NCI-H226 (cell line): ENCODE measurements around the gene LRTM2.

Source experiments
- DNase-seq: peaks from one replicate; pipeline ENCODE4 v3.0.0-alpha.2; 2015

LRTM2 gene

DNA sequence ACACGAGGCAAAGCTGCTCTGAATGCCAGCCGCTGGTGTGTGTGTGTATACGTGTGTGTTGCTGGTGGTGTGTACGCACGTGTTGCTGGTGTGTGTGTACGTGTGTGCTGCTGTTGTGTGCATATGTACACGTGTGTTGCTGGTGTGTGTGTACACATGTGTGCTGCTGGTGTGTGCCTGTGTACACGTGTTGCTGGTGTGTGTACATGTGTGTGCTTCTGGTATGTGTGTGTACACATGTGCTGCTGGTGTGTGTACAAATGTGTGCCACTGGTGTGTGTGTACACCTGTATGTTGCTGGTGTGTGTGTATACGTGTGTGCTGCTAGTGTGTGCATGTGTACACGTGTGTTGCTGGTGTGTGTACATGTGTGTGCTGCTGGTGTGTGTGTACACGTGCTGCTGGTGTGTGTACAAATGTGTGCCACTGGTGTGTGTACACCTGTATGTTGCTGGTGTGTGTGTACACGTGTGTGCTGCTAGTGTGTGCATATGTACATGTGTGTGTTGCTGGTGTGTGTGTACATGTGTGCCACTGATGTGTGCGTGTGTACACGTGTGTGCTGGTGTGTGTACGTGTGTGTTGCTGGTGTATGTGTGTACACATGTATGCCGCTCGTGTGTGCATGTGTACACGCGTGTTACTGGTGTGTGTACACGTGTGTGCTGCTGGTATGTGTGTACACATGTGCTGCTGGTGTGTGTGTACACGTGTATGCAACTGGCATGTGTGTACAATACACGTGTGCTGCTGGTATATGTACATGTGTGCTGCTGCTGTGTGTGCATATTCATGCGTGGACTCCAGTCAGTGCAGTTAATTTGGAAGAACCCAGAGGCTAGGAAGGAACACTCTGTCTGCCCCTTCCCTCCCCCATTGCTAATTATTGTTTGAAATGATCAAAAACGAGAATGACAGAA lies 50.9 kb downstream of the LRTM2 start:
- DNase-seq: no peak

- no peak for DNase-seq
These were observed 51.6 kb downstream of the LRTM2 start for GRCh38 chr12:1872001-1872400.

- DNase-seq: no peak
These were observed 52.1 kb downstream of the LRTM2 start for GRCh38 chr12:1872448-1872847.

DNA sequence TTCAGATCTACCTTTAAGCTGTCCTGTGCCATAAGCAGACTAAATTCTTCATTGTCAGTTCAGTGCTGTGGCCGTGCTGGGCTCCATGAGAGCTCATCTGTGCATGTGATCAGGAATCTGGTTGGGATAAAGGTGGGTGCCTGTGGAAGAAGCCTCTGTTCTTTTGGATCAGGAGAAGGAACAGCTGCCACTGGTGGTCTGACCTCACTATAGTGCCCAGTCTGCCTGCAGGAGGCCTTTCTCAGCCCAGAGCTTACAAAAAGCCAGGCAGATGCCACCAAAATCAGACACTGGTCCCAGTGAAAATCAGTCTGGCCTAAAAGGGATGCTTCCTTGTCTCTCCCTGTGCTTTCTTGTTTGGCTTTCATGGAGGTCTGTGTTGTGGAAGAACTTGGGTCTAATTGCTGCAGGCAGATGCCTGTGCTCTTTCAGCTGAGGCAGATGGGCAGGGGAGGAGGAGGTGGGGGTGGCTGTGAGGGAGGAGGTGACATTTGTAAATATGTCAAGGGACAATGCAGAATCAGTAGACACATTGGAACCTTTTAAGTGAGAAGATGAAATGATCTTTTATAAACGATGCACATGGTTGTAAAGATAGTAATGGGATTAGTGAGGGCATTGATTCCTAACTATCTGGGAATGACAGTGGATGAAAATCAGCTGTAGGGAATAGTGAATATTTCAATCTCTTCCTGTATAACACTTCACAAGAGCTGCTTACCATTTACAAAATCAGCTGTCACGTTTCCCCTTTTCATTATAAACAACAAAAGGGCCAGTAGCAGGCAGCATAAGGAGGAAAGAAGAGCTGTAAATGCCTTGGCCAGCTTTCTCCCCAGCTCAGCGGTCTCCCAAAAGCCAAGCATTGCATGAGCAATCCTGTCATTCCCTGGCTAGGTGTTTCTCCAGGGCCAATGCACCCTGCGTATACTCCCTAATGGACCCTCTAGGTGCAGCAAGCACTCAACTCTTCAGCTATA lies 53.5 kb downstream of the LRTM2 start:
- no peak for DNase-seq

DNA sequence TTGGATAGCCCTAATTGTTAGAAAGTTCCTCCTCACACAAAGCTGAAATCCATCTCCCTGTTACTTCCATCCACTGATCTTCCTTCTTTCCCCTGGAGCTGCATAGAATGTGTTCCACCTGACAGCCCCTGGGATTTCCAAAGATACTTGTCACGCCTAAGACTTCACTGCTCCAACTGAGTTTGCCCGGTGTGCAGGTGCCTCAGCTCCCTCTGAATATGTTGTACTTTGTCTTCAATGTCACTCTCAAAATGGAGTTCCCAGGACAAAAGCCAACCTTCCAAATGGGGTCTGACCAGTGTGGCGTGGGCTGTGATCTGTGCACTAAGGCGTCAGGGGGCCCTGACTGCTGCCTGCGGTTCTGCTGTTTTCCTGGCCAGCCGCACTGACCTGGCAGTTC lies 55.2 kb downstream of the LRTM2 start:
- DNase-seq: no peak

GRCh38 chr12:1876086-1876485 lies 55.7 kb downstream of the LRTM2 start:
- DNase-seq: no peak

DNA sequence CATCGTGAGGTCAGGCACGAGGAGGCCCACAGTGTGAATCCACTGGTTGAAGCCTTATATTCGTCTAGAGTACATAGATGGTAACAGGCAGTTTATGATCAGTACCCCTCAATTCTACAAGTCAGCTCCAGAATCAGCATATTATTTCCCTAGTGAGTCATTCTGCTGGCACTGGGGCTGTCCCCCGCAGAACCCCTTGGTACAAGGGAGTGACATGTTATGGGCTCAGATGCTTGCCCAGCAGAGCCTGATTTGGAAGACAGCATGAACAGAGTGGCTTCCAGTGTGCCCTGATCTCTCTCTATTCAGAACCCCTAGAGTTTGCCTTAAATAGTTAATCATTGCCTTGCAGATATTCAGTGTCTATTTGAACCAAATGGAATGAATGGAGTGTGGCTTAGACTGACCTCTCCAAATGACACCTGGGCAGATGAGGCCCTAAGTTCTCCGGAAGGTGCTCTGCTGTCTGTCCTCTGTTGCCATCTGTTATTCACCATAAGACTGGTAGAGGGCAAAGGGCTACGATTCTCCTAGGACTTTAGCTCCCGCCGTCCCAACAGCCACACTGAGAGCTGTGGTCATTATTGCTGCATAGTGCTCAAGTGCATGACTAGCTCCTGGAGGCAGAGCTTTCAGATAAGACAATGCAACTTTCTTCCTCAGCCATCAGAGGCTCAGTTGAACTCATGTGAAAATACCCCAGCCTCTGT lies 57.0 kb downstream of the LRTM2 start:
- no peak for DNase-seq

DNA sequence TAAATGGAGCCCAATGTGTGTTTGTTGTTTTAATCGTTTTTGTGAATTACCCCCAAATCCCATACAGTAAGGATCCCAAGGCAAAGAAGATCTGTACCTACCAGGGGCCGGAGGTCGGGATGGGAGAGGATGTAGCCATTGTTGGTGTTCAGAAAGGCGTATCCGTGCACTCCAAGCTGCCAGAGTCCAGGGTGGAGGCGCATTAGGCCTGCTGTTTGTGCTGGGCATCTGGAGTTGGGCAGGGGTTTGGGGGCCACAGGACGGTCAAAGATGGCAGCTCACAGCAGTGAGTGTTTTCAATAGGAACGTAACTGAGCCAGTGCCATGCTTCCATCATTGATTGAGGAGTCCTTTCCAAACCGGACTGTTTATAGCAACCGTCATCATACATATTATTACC lies 57.8 kb downstream of the LRTM2 start:
- no peak for DNase-seq

GRCh38 chr12:1878695-1879094 lies 58.3 kb downstream of the LRTM2 start:
- DNase-seq: no peak

- DNase-seq: no peak
These were observed 59.3 kb downstream of the LRTM2 start for GRCh38 chr12:1879633-1880032.

GRCh38 chr12:1880153-1880845 lies 59.9 kb downstream of the LRTM2 start:
- no peak for DNase-seq

DNA sequence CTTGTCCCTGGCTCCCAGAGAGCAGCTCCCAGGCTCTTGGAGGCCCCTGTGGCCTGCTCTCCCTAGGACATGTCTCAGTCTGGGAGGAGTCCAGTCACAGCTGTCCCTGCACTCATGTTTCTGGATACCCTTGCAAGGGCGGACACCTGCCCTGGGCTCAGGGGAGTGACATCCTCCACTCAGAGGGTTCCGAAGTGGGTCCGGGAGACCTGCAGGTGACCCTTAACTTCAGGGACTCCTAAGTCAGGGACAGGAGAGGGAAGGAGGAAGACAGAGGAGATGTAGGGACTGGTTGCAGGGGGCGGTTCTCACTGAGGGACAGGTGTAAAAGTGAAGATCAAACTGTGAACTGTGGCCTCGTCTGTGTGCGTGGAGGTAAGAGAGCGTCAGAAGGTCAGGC lies 60.5 kb downstream of the LRTM2 start:
- no peak for DNase-seq

- no peak for DNase-seq
These were observed 60.9 kb downstream of the LRTM2 start for GRCh38 chr12:1881301-1881700.

- DNase-seq: no peak
These were observed 61.6 kb downstream of the LRTM2 start for GRCh38 chr12:1881936-1882335.

DNA sequence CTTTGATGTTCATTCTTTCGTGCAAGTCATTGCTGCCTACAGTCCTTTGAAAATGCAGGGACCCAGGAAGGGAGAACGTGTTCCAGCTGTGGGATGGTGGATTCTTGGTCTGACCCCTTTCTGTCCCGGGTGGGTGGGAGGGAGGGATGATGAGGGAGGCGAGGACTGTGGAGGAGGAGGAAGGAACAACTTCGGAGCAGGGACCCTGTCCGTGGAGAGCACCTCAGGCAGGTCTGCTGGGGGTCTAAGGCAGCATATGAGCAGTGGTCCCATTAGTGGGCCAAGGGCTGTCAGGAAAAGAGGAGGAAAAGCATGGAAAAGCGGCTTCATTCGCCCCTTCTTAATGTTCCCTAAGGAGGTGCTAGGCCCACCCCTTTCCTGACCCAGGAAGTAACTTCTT lies 62.0 kb downstream of the LRTM2 start:
- no peak for DNase-seq

DNA sequence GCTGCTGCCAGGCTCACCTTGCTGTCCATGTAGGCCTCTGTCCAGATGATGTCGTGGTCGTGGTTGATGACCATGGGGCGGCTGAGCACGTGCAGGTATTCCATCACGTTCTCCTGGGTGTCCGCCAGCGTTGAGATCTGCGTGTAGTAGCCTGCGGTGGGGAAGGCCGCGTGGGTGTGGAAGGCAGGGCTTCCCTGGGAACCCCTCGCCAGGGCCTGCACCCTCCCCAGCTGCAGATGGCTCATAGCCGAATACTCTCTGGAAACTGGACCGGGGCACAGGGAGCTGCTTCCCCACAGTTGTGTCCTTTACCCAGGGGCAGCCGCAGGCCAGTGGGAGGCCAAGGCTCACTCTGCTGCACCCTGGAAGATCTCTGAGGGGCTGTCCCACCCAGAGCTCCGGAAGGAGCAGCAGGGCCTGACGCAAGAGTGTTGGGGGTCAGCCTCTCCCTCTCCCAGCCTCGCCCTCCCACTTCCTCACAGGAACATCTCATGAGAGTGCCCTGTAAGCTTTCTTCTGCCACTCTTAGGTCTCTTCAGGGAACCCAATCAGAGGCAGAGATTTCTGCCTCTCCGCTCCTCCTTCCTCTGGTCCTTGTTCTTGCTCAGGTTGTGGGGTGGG lies 62.6 kb downstream of the LRTM2 start:
- no peak for DNase-seq

DNA sequence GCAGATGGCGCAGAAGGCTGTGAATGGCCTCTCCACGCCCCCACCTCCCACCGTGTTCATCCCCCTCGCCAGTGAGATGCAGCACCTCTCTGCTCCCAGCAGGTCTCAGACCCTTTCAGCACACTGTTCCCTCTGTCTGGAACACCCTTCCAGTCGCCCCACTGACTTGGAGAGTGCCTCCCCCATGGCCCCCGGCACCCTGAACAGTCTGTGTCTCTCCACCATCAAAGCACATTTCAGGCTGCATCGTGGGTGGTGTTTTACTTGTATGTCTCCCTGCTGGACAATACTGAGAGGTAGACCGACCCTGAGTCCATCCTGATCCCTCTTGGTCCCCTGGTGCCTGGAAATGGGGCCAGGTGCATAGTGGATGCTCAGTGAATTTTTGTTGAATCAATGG lies 63.1 kb downstream of the LRTM2 start:
- DNase-seq: no peak

DNA sequence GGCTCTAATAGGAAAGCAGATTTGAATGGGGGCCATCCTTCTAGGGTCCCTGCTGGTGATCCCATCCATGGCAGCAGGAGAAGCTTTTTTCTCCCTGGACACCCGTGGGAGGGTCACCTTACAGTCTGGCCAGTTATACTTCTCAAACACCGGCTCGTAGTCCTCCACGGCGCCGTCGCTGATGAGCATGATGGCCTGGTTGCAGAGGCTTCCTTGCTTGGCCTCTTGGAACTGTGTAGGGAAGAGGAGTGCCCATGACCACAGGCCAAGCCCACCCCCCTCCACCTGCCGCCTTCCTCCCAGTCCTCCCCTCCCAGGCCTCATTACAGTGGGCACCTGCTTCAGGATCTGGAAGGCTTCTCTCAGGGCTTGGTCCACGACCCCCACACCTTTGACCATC lies 64.3 kb downstream of the LRTM2 start:
- no peak for DNase-seq

GRCh38 chr12:1885082-1885596 lies 64.8 kb downstream of the LRTM2 start:
- no peak for DNase-seq

GRCh38 chr12:1885599-1886245 lies 65.4 kb downstream of the LRTM2 start:
- no peak for DNase-seq
